Measurements from ENCODE around the gene ELN. TPM values are rescaled to one million over a fixed set of nuclear protein-coding genes. Genes with fewer than 3 reads are reported as not detected.

Gene ELN
- total RNA-seq, 1 experiment from 2014 or later, result 0.37 TPM

DNA sequence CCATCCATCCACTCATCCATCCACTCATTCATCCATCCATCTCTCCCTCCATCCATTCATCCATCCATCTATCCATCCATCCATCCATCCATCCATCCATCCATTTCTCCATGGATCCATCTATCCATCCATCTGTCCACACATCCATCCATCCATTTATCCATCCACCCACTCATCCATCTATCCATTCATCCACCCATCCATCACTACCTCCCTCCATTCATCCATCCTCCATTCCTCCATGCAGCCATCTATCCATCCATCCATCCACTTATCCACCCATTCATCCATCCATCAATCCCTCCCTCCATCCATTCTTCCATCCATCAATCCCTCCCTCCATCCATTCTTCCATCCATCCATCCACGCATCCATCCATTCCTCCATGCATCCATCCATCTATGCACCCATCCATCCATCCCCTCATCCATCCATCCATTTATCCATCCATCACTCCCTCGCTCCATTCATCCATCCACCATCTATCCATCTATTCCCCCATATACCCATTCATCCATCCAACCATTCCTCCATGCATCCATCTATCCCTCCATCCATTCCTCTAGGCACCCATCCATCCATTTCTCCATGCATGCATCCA is 21.1 kb downstream of the ELN start:
- Histone ChIP-seq H3K4ac (ENCODE audit: low read depth, low read length) (no peak overlapping the region), H3K79me1 (ENCODE audit: insufficient read depth, low read depth, low read length, poor library complexity, severe bottlenecking) (no peaks in the 10 kb centered on the region), H3K23ac (ENCODE audit: insufficient read length, low read depth, low read length) (no peak overlapping the region), H2BK12ac (ENCODE audit: insufficient read length, low read depth, low read length) (no peak overlapping the region), H3K56ac (ENCODE audit: insufficient read length, low read depth, low read length) (no peak overlapping the region), H3K4me2 (ENCODE audit: insufficient read depth, insufficient read length, low read length) (no peak overlapping the region), H4K5ac (ENCODE audit: insufficient read length, low read depth, low read length) (no peak overlapping the region), H3K79me2 (ENCODE audit: insufficient read depth, low read length) (no peaks in the 10 kb centered on the region), H4K91ac (ENCODE audit: insufficient read length, low read depth, low read length) (no peak overlapping the region), H3T11ph (ENCODE audit: low read length) (no peak overlapping the region), H3K18ac (ENCODE audit: insufficient read length, low read depth, low read length) (no peak overlapping the region), H2AFZ (ENCODE audit: low read length) (no peak overlapping the region), H2BK120ac (ENCODE audit: low read depth, low read length, poor library complexity, severe bottlenecking) (no peak overlapping the region), H3K27ac (ENCODE audit: insufficient read length, low read depth, low read length) (no peak overlapping the region), H2BK5ac (ENCODE audit: insufficient read length, low read length) (no peak overlapping the region), H2BK20ac (ENCODE audit: low read depth, low read length, poor library complexity, severe bottlenecking) (no peak overlapping the region), H3K9me3 (ENCODE audit: control insufficient read depth, low read depth, low read length) (no peaks in the 10 kb centered on the region), H3K4me1 (ENCODE audit: insufficient read depth, low read length) (peaks cover 2% of the 10 kb centered on the region; the same call in 1 of the 2 replicates), H3K9ac (ENCODE audit: extremely low read depth, insufficient read length, low read length) (no peak overlapping the region), H4K8ac (replicated peaks; ENCODE audit: insufficient read length, low read depth, low read length) (no peak overlapping the region), H3K27me3 (ENCODE audit: insufficient read depth, low read length) (no peaks in the 10 kb centered on the region), H4K20me1 (ENCODE audit: control insufficient read depth, insufficient read depth, insufficient read length) (no peaks in the 10 kb centered on the region), H3K14ac (ENCODE audit: insufficient read depth, low read length) (no peak overlapping the region), H3K23me2 (ENCODE audit: insufficient read length, low read depth, low read length, poor library complexity, severe bottlenecking) (no peaks in the 10 kb centered on the region), H2AK5ac (ENCODE audit: insufficient read length, low read length) (no peak overlapping the region), H2BK15ac (ENCODE audit: low read depth, low read length) (no peak overlapping the region)
- no peaks in the 10 kb centered on the region for H3K36me3 Mint-ChIP-seq (ENCODE audit: insufficient read depth in 1 of 3, low read depth in 3 of 3)
- H3K27ac Mint-ChIP-seq, result no peak overlapping the region
- H3K4me3 Mint-ChIP-seq, result no peak overlapping the region
- peaks cover 2% of the 10 kb centered on the region for H3K27me3 Mint-ChIP-seq (ENCODE audit: low read depth)
- TF ChIP-seq, protein P1, sequence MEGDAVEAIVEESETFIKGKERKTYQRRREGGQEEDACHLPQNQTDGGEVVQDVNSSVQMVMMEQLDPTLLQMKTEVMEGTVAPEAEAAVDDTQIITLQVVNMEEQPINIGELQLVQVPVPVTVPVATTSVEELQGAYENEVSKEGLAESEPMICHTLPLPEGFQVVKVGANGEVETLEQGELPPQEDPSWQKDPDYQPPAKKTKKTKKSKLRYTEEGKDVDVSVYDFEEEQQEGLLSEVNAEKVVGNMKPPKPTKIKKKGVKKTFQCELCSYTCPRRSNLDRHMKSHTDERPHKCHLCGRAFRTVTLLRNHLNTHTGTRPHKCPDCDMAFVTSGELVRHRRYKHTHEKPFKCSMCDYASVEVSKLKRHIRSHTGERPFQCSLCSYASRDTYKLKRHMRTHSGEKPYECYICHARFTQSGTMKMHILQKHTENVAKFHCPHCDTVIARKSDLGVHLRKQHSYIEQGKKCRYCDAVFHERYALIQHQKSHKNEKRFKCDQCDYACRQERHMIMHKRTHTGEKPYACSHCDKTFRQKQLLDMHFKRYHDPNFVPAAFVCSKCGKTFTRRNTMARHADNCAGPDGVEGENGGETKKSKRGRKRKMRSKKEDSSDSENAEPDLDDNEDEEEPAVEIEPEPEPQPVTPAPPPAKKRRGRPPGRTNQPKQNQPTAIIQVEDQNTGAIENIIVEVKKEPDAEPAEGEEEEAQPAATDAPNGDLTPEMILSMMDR (conservative IDR thresholded peaks at IDR 0.05), result no peak
- no peaks in the 10 kb centered on the region for H3K9me3 Mint-ChIP-seq
- DNase-seq, result no peak
- WGBS (ENCODE audit: extremely low coverage, insufficient read length, low lambda C conversion rate), result 100% methylated on average over 2 of the region's 2 CpGs
- peaks cover 17 to 23% of the 10 kb centered on the region in 2 experiments for H3K4me1 Mint-ChIP-seq
